ENCODE data around the gene ZBTB45. TPM values are rescaled to one million over a fixed set of nuclear protein-coding genes. Genes with fewer than 3 reads are reported as not detected.

ZBTB45 gene
- total and polyA plus RNA-seq, 2 experiments from 2014 or later, result 5.4 to 21.6 TPM

GRCh38 chr19:58531034-58531840, 11.6 kb upstream of the ZBTB45 start:
- TF ChIP-seq CTCF (IDR thresholded peaks at IDR 0.05; ENCODE audit: poor library complexity) (no peak), EZH2phosphoT487 (IDR thresholded peaks at IDR 0.05; ENCODE audit: low read depth, severe bottlenecking, unreplicated experiment) (no peak), EZH2 (IDR thresholded peaks at IDR 0.05; ENCODE audit: borderline replicate concordance) (no peak)
- WGBS (ENCODE audit: low lambda C conversion rate, missing lambda C conversion rate), result 72% methylated on average over 10 of the region's 10 CpGs
- Histone ChIP-seq H3K4me2 (no peak overlapping the region), H3K9me2 (replicated peaks; ENCODE audit: insufficient read depth) (no peaks in the 10 kb centered on the region), H4K20me1 (ENCODE audit: insufficient read depth, poor library complexity, severe bottlenecking) (no peaks in the 10 kb centered on the region), H3K9me3 (ENCODE audit: low read depth) (no peaks in the 10 kb centered on the region), H3K79me2 (no peaks in the 10 kb centered on the region), H3K27ac (no peak overlapping the region), H3K4me3 (no peak overlapping the region), H3K4me1 (ENCODE audit: insufficient read depth) (no peaks in the 10 kb centered on the region), H3K27me3 (peaks cover 4% of the 10 kb centered on the region), H3K36me3 (replicated peaks; ENCODE audit: insufficient read depth, low read depth) (no peaks in the 10 kb centered on the region), H2AFZ (no peak overlapping the region)
- no peak for DNase-seq (ENCODE audit: low spot score)

- H3K9me2 ChIP-seq (replicated peaks; ENCODE audit: insufficient read depth), result no peaks in the 10 kb centered on the region
- no peaks in the 10 kb centered on the region for H4K20me1 ChIP-seq (ENCODE audit: insufficient read depth, poor library complexity, severe bottlenecking)
- H3K27me3 ChIP-seq, result peaks cover 4% of the 10 kb centered on the region
- no peaks in the 10 kb centered on the region for H3K4me1 ChIP-seq (ENCODE audit: insufficient read depth)
- H3K27ac ChIP-seq, result no peak overlapping the region
- no peak overlapping the region for H3K4me3 ChIP-seq
- no peak overlapping the region for H2AFZ ChIP-seq
- 84% methylated on average over 3 of the region's 3 CpGs for WGBS (ENCODE audit: low lambda C conversion rate, missing lambda C conversion rate)
- no peaks in the 10 kb centered on the region for H3K79me2 ChIP-seq
- H3K4me2 ChIP-seq, result no peak overlapping the region
- H3K9me3 ChIP-seq (ENCODE audit: low read depth), result no peaks in the 10 kb centered on the region
- DNase-seq (ENCODE audit: low spot score), result no peak
- H3K36me3 ChIP-seq (replicated peaks; ENCODE audit: insufficient read depth, low read depth), result no peaks in the 10 kb centered on the region
- TF ChIP-seq CTCF (IDR thresholded peaks at IDR 0.05; ENCODE audit: poor library complexity) (no peak), EZH2phosphoT487 (IDR thresholded peaks at IDR 0.05; ENCODE audit: low read depth, severe bottlenecking, unreplicated experiment) (no peak)
Measured at GRCh38 chr19:58529405-58529804, 9.8 kb upstream of the ZBTB45 start.

- Histone ChIP-seq H3K79me2 (peaks cover 11% of the 10 kb centered on the region), H3K27ac (no peak overlapping the region), H3K4me2 (no peak overlapping the region), H3K4me3 (no peak overlapping the region), H2AFZ (no peak overlapping the region), H4K20me1 (ENCODE audit: insufficient read depth, poor library complexity, severe bottlenecking) (peaks cover 5% of the 10 kb centered on the region), H3K27me3 (no peaks in the 10 kb centered on the region), H3K36me3 (replicated peaks; ENCODE audit: insufficient read depth, low read depth) (no peaks in the 10 kb centered on the region), H3K9me3 (ENCODE audit: low read depth) (no peaks in the 10 kb centered on the region), H3K9me2 (replicated peaks; ENCODE audit: insufficient read depth) (no peaks in the 10 kb centered on the region), H3K4me1 (ENCODE audit: insufficient read depth) (peaks cover 16% of the 10 kb centered on the region)
- 76% methylated on average over 3 of the region's 3 CpGs for WGBS (ENCODE audit: low lambda C conversion rate, missing lambda C conversion rate)
- TF ChIP-seq EZH2 (IDR thresholded peaks at IDR 0.05; ENCODE audit: borderline replicate concordance) (no peak), EZH2phosphoT487 (IDR thresholded peaks at IDR 0.05; ENCODE audit: low read depth, severe bottlenecking, unreplicated experiment) (no peak), CTCF (IDR thresholded peaks at IDR 0.05; ENCODE audit: poor library complexity) (no peak)
- no peak for DNase-seq (ENCODE audit: low spot score)
Measured at GRCh38 chr19:58522709-58523108, 3.1 kb upstream of the ZBTB45 start.

Data from hepatocyte (in vitro differentiated cells).